BLaER1 treated with 17β-estradiol and CSF1 and Interleukin-3, amounts not matched to agents 10 nM and 100 nM (cell line): Measurements from ENCODE around the gene RAB3D.

Experiments used
- H3K27ac ChIP-seq, 11 experiments: shearing (Covaris generic); formaldehyde crosslinking; 2 replicates each; pipeline ENCODE4 v1.8.1; 2022
- H3K27me3 ChIP-seq, 11 experiments: shearing (Covaris generic); formaldehyde crosslinking; 2 replicates each; pipeline ENCODE4 v1.8.1; 2022
- H3K36me3 ChIP-seq, 11 experiments: shearing (Covaris generic); formaldehyde crosslinking; 2 replicates each; pipeline ENCODE4 v1.8.1; 2022
- H3K4me1 ChIP-seq, 10 experiments: shearing (Covaris generic); formaldehyde crosslinking; 2 replicates each; pipeline ENCODE4 v1.8.1; 2022
- H3K4me2 ChIP-seq, 11 experiments: shearing (Covaris generic); formaldehyde crosslinking; 2 replicates each; pipeline ENCODE4 v1.8.1; 2022
- H3K4me3 ChIP-seq, 10 experiments: shearing (Covaris generic); formaldehyde crosslinking; 2 replicates each; pipeline ENCODE4 v1.8.1; 2022
- H3K9ac ChIP-seq, 11 experiments: shearing (Covaris generic); formaldehyde crosslinking; 2 replicates each; pipeline ENCODE4 v1.8.1; 2022
- H3K9me3 ChIP-seq, 11 experiments: shearing (Covaris generic); formaldehyde crosslinking; replicated peaks in 1 of 11; 2 replicates each; pipeline ENCODE4 v1.8.1; 2022
- H4K20me1 ChIP-seq, 11 experiments: shearing (Covaris generic); formaldehyde crosslinking; 2 replicates each; pipeline ENCODE4 v1.8.1; 2022
- Cebpa-rat ChIP-seq, 11 experiments: shearing (Covaris generic); IDR thresholded peaks; 2 replicates each; pipeline ENCODE4 v1.8.1; 2022

The RAB3D gene

DNA sequence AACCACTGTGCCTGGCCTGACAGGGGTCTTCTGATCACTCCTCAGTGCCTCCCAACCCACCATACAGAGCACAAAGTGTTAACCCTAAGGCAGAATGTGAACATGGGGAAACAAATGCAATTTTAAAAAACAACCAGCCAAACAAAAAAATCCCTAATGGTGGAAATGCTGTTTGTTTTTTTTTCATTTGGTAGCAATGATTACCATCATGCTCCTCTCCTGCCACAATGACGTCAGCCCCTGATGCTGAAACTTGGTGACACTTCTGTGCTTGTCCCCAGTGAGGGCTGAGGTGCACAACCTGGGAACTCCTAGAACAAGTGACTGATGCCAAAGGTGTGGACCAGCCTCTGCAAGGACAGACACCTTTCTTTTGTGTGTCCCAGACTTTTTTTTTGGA lies 47.5 kb downstream of the RAB3D start:
- H3K27me3 ChIP-seq = peaks cover 5 to 28% (median 19%) of the 10 kb centered on the region in 11 experiments; a peak in 20 of 22 replicates
- no peak for TF ChIP-seq Cebpa-rat (IDR thresholded peaks at IDR 0.05)
- no peak overlapping the region for H3K4me3 ChIP-seq
- H3K4me1 ChIP-seq = peaks cover 15 to 84% (median 64%) of the 10 kb centered on the region in 10 experiments; a peak in 19 of 20 replicates
- H3K27ac ChIP-seq = peak overlapping the region in 8 of 11 experiments; percentile 19 to 78 (median 70); a peak in 6 of 22 replicates
- H4K20me1 ChIP-seq = no peaks in the 10 kb centered on the region
- no peak overlapping the region for H3K9ac ChIP-seq
- H3K9me3 ChIP-seq = no peaks in the 10 kb centered on the region
- H3K4me2 ChIP-seq = peak overlapping the region in 8 of 11 experiments; percentile 55 to 85 (median 73); a peak in 13 of 22 replicates
- no peaks in the 10 kb centered on the region for H3K36me3 ChIP-seq

GRCh38 chr19:11291415-11291814 lies 48.0 kb downstream of the RAB3D start:
- Histone ChIP-seq H4K20me1 (no peaks in the 10 kb centered on the region), H3K9me3 (no peaks in the 10 kb centered on the region), H3K4me1 (peaks cover 20 to 84% (median 64%) of the 10 kb centered on the region in 10 experiments; a peak in 19 of 20 replicates), H3K9ac (0 out of 22 replicates have a peak overlapping the region, but pooled peaks of 1 of the 11 experiments have one; percentile 17), H3K4me3 (no peak overlapping the region), H3K36me3 (no peaks in the 10 kb centered on the region), H3K4me2 (peak overlapping the region in 8 of 11 experiments; percentile 17 to 85 (median 71); a peak in 13 of 22 replicates), H3K27ac (peak overlapping the region in 4 of 11 experiments; percentile 19 to 78 (median 54); a peak in 3 of 22 replicates), H3K27me3 (peaks cover 10 to 32% (median 25%) of the 10 kb centered on the region in 11 experiments; a peak in 20 of 22 replicates)
- TF ChIP-seq Cebpa-rat (IDR thresholded peaks at IDR 0.05) = no peak

DNA sequence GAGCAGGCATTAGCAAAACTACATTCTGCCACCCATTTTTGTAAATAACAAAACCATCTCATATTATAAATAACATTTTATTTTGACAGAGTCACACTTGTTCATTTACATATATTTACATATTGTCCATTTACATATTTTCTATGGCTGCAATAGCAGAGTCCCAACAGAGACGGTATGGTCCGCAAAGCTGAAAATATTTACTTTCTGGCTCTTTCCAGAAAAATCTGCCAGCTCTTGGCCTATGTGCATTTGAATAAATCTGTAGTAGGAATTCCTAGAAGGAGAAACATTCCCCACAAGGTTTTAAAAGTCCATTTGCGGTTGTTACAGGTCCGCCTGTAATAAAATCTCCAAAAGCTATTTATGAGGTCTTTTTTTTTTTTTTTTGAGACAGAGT lies 49.2 kb downstream of the RAB3D start:
- no peak overlapping the region for H3K4me3 ChIP-seq
- H4K20me1 ChIP-seq = no peaks in the 10 kb centered on the region
- no peak overlapping the region for H3K27ac ChIP-seq
- no peaks in the 10 kb centered on the region for H3K36me3 ChIP-seq
- no peak for TF ChIP-seq Cebpa-rat (IDR thresholded peaks at IDR 0.05)
- peaks cover 22 to 84% (median 60%) of the 10 kb centered on the region in 10 experiments; a peak in 19 of 20 replicates for H3K4me1 ChIP-seq
- peak overlapping the region in 4 of 11 experiments; percentile 15 to 38 (median 24); a peak in 5 of 22 replicates for H3K4me2 ChIP-seq
- H3K27me3 ChIP-seq = peaks cover 18 to 43% (median 36%) of the 10 kb centered on the region in 11 experiments; a peak in 21 of 22 replicates
- H3K9ac ChIP-seq = no peak overlapping the region
- H3K9me3 ChIP-seq = no peaks in the 10 kb centered on the region

DNA sequence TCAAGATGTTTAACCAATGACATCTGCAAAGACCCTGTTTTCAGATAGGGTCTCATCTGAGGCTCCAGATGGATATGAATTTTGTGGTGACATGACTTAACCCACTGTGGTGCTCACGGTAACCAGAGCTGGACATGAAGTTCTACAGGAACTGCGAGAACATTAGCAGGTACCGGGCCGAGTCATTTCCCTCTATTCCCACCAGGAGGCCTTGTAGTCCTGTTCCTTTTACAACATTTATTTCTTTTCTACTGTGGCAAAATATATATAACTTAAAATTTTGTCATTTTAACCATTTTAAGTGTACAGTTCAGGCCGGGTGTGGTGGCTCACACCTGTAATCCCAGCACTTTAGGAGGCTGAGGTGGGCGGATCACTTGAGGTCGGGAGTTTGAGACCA lies 51.1 kb downstream of the RAB3D start:
- Histone ChIP-seq H3K27me3 (peaks cover 37 to 62% (median 55%) of the 10 kb centered on the region in 11 experiments), H3K9me3 (no peaks in the 10 kb centered on the region), H3K9ac (no peak overlapping the region), H3K27ac (no peak overlapping the region), H3K36me3 (no peaks in the 10 kb centered on the region), H3K4me2 (no peak overlapping the region), H3K4me1 (peaks cover 13 to 69% (median 43%) of the 10 kb centered on the region in 10 experiments; a peak in 19 of 20 replicates), H4K20me1 (peaks cover 0 to 7% (median 0%) of the 10 kb centered on the region in 11 experiments; a peak in 2 of 22 replicates), H3K4me3 (no peak overlapping the region)
- no peak for TF ChIP-seq Cebpa-rat (IDR thresholded peaks at IDR 0.05)

GRCh38 chr19:11286312-11286974 lies 53.0 kb downstream of the RAB3D start:
- Histone ChIP-seq H3K9ac (peak overlapping the region in 1 of 11 experiments; percentile 41; a peak in 1 of 22 replicates), H3K4me1 (peaks cover 8 to 50% (median 25%) of the 10 kb centered on the region in 10 experiments; a peak in 19 of 20 replicates), H3K4me3 (no peak overlapping the region; a peak in 1 of 20 replicates), H4K20me1 (peaks cover 0 to 23% (median 0%) of the 10 kb centered on the region in 11 experiments; a peak in 5 of 22 replicates), H3K9me3 (no peaks in the 10 kb centered on the region), H3K36me3 (no peaks in the 10 kb centered on the region), H3K27me3 (peaks cover 56 to 81% (median 71%) of the 10 kb centered on the region in 11 experiments), H3K4me2 (peak overlapping the region; percentile 15 to 82 (median 71); a peak in 20 of 22 replicates), H3K27ac (no peak overlapping the region)
- no peak for TF ChIP-seq Cebpa-rat (IDR thresholded peaks at IDR 0.05)

DNA sequence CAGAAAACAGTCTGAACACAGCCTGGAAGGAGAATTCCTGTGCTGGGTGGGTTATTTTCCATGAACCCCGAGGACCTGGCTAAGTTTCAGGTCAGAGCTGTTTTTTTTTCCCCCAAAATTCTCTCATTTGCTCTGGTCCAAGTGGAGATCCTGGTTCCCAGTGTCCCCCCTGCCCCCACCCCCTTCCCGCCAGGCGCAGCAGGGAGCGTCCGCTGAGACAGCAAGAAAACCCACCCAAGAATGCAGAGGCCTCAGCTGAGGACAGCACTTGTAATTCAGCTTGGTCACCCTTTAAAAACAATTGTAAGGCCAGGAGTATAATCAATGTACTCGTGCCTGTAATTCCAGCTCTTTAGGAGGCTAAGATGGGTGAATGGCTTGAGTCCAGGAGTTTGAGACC lies 54.9 kb downstream of the RAB3D start:
- H3K27ac ChIP-seq = no peak overlapping the region
- H3K9me3 ChIP-seq = no peaks in the 10 kb centered on the region
- TF ChIP-seq Cebpa-rat (IDR thresholded peaks at IDR 0.05) = no peak
- peaks cover 2 to 37% (median 9%) of the 10 kb centered on the region in 11 experiments; a peak in 19 of 22 replicates for H4K20me1 ChIP-seq
- H3K4me1 ChIP-seq = peaks cover 16 to 44% (median 26%) of the 10 kb centered on the region in 10 experiments
- H3K27me3 ChIP-seq = peaks cover 67 to 94% (median 83%) of the 10 kb centered on the region in 11 experiments
- H3K9ac ChIP-seq = no peak overlapping the region
- no peak overlapping the region for H3K4me3 ChIP-seq
- no peak overlapping the region for H3K4me2 ChIP-seq
- no peaks in the 10 kb centered on the region for H3K36me3 ChIP-seq

- Histone ChIP-seq H3K27ac (no peak overlapping the region), H3K4me2 (no peak overlapping the region), H3K9ac (no peak overlapping the region), H3K27me3 (peaks cover 83 to 94% (median 91%) of the 10 kb centered on the region in 11 experiments), H3K4me3 (no peak overlapping the region), H3K9me3 (peaks cover 9 to 14% (median 13%) of the 10 kb centered on the region in 11 experiments; a peak in 20 of 22 replicates), H4K20me1 (peaks cover 5 to 52% (median 22%) of the 10 kb centered on the region in 11 experiments; a peak in 20 of 22 replicates), H3K4me1 (peaks cover 19 to 38% (median 29%) of the 10 kb centered on the region in 10 experiments), H3K36me3 (no peaks in the 10 kb centered on the region)
- no peak for TF ChIP-seq Cebpa-rat (IDR thresholded peaks at IDR 0.05)
Measured at GRCh38 chr19:11281356-11282049, 58.0 kb downstream of the RAB3D start.

DNA sequence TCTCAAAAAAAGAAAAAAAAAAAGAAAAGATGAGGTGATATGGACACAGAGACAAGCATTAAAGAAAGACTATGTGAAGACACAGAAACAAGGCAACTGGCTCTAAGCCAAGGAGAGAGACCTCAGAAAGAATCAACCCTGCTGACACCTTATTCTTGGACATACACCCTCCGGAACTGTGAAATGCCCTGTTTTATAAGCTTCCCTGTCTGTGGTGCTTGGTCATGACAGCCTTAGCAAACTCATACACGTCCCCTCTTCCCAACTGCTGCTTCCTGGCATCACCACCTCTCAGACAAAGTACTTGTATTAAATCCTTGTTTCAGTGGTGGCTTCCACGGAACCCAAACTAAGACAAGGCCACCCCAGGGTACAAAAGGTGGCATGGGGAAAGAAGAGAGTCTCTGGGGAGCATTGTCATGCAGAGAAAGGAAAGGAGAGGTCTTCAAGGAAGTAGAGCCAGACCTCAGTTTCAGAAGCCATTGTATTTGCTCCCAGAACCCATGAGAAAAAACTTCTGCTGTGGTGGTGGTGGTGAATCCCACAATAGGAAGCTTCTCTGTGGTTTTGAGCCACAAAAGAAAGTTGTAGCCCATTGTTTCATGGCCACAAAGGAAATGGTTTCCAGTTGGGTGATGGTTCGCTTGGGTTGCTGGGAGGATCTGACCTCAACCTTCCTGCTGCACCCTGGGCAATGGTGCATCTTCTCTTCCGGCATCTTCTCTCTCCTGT lies 59.8 kb downstream of the RAB3D start:
- peaks cover 10 to 18% (median 14%) of the 10 kb centered on the region in 11 experiments; a peak in 20 of 22 replicates for H3K9me3 ChIP-seq
- no peak overlapping the region for H3K4me3 ChIP-seq
- TF ChIP-seq Cebpa-rat (IDR thresholded peaks at IDR 0.05) = no peak
- peaks cover 5 to 53% (median 22%) of the 10 kb centered on the region in 11 experiments; a peak in 20 of 22 replicates for H4K20me1 ChIP-seq
- H3K27me3 ChIP-seq = peaks cover 85 to 93% (median 89%) of the 10 kb centered on the region in 11 experiments
- no peaks in the 10 kb centered on the region for H3K36me3 ChIP-seq
- peak overlapping the region; percentile 53 to 76 (median 68) for H3K4me2 ChIP-seq
- H3K9ac ChIP-seq = no peak overlapping the region
- H3K27ac ChIP-seq = no peak overlapping the region; a peak in 1 of 22 replicates
- peaks cover 16 to 25% (median 22%) of the 10 kb centered on the region in 10 experiments for H3K4me1 ChIP-seq
